Measurements from ENCODE around the gene CRISPLD2.
A peak's percentile ranks its signal among the peaks of the same experiment; 100 is the strongest.

The CRISPLD2 gene

DNA sequence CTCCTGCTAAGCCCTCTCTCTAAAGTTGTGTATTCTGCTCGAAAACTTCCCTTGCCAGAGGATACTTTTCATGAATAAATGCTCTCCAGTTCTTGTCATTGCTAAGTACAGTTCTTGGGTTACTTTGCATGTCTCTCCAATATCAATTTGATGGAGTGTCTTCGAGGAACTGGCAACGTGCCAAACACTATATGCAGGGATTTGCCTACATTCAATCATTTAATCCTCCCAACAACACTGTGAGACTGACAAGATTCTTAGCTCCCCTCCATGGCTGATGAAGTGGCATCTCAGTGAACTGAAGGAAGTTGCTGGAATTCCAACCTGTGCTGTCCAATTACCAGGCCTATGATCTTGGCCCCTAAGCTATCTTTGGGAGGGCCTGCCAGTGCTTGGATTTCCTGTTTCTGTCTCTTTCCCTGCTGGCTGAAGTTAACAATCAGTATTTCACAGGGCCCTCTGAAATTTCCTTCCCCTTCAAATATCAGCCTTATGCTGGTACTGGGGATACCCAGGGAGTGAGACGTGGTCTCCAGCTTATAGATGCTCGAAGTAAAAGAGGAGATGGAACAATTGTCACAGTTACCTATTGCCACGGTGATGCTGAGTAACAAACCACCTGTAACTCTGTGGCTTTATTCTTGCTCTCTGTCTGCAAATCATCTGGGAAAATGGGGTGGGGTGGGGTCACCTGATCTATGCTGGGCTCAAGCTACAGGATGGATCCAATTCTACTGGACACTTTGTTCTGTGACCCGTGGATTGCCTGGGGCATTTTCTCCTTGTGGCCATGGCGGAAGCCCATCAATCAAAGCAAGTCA lies 19.4 kb upstream of the CRISPLD2 start:
- no peak for DNase-seq

DNA sequence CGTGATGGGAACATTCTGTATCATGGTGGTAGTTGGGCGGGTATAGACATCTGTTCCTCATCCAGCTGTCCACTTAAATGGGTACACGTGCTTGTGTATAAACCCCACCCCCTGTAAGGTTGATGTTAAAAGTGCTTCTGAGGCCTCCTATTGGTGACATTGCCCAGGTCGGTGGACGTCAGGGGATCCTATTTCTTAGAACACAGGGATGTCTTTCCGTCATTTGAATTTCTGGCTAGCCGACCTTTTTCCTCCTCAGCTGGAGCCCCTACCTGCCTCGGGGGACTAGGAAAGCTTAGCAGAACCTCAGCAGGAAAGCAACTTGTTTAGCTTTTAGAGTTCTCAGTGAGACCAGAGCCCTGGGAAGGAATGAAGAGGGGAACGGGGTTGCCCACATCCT lies 16.6 kb upstream of the CRISPLD2 start:
- no peak for DNase-seq

DNA sequence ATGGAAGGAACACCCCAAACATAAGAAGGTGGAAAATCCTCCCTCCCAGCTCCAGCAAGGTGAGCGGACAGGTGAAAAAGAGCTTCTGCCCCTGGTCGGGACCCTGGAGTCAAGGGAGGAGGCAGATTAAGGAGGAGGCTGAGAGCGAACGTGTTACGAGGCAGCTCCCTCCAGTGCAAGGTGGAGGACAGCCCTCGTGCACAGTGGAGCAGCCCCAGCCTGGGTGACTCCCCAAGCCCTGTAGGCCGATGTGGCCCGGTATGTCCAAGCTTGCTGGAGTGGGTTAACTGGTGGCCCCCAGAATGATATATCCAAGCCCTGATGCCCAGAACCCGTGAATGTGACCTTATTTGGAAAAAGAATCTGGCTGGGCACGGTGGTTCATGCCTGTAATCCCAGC lies 15.5 kb upstream of the CRISPLD2 start:
- no peak for DNase-seq

DNA sequence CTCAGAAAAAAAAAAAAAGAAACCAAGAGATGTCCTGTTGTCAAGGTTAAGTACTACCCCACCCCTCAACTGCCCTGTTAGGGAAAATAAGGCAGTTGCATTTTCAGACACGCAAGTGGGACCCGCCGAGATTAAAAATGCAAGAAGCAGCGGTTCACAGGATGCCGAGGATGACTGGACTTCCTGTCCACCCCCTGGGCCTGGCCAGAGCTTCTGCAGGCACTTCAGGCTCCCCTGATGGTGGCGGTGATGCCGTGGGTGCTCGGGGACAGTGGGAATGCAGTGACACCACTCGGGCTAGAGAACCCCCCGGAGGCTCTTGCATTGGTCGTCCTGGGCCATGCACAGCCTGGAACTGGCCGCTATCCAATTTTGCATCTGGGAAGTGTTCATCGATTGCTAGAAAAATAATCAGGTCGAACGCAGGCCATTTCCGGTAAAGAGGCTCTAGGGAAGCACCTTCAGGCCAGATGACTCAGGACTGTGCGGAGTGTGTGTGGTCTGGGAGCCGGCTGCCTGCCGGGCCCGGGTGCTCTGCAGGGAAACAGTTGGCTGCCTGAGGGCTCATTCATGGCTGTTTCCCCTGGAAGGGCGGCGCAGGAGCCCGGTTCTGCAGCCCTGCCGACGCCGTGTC lies 13.4 kb upstream of the CRISPLD2 start:
- peak in 1 of 2 donors; percentile 77 for DNase-seq

DNA sequence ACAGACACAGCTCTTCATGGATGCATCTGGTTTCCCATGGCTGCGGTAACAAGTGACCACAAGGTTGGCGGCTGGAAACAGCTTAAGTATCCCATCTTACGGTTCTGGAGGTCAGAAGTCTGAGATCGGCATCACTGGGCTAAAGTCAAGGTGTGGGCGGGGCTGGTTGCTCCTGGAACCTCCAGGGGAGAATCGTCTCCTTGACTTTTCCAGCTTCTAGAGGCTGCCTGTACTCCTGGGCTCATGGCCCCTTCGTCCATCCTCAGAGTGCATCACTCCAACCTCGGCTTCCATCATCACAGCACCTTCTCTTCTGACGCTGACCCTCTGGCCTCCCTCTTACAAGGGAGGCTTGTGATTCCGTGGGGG lies 12.9 kb upstream of the CRISPLD2 start:
- DNase-seq, result no peak

DNA sequence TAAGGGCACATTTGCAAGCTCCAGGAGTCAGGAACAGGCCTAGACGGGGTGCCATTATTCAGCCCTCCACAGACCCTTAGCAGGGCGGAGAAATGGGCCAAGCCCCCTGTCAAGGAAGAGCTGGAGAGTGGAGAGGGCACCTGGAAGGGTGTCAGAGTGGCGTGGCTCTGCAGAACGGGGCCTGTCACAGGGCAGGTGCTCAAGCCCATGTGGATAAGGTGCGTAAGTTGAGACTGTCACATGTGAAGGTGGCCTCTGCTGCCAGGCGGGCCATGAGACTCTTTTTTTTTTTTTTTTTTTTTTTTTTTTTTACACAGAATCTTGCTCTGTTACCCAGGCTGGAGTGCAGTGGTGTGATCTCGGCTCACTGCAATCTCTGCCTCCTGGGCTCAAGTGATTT lies 12.0 kb upstream of the CRISPLD2 start:
- DNase-seq, result no peak

DNA sequence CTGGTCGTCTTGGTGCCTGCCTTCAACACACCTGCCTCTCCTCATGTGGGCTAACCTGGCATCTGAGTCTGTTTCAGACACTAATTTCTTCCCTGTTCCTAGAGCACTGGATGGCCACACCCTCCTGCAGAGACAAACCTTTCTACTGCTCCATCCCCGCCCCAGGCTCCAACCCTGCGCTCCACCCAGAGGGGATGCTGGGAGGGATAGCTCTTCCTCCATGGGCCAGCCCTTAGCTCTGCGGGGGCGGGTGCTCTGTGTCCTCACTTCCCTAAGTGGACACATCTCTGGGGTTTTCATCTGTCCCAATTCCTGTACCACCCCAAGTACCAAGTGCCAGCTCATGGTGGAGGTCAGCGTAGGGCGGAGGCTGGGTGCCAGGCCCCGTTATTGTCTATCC lies 11.0 kb upstream of the CRISPLD2 start:
- peak in 1 of 2 donors; percentile 3 for DNase-seq

DNA sequence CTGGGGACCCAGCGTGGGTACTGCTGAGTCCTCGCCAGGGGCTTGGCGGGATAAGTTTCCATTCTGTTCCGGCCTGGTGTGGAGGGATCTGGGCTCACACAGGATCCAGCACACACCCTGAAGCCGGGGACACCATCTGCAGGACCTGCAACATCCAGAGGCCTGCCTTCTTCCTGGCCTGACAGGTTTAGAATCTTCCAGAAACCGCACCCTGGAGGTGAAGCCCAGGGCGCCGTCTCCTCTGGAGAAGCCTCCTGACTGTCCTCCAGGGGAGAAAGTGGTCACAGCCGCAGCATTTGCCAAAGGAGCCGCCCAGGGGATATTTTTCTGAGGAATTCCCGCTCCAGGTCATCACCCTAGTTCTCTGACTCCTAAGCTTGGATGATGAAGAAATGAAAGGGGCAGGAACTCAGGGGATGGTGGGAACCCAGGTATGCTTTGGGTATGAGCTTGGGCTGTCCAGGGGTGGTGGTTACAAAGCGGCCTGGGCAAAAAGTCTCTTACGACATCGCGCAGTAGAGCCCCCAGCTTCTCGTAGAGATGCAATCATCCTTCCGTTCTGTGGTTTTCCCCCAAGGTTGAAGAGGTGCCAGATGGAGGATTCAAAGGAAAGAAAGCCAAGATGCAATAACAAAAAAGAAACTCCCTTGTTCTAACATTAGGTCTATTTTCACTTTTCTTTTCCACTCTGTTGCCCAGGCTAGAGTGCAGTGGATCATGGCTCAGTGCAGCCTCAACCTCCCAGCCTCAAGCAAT lies 9.1 kb upstream of the CRISPLD2 start:
- DNase-seq, result peak; percentile 22 to 28

DNA sequence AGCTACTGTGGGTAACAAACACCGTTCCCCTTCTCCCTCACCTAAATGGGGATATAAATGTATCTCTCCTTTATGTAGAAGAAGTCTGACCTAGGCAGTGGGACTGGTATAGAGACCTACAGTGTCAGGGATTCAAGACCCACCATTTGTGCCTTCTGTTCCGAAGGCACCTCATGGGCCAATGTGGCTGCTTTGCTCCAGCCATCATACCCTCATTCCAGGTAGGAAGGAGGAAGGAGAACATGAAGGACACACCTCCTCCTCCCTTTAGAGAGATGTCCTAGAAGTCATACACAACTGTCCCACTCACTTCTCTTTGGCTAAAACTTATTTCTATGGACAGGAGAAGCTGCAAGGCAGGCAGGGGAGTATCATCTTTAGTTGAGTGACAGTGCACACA lies 8.3 kb upstream of the CRISPLD2 start:
- no peak for DNase-seq

DNA sequence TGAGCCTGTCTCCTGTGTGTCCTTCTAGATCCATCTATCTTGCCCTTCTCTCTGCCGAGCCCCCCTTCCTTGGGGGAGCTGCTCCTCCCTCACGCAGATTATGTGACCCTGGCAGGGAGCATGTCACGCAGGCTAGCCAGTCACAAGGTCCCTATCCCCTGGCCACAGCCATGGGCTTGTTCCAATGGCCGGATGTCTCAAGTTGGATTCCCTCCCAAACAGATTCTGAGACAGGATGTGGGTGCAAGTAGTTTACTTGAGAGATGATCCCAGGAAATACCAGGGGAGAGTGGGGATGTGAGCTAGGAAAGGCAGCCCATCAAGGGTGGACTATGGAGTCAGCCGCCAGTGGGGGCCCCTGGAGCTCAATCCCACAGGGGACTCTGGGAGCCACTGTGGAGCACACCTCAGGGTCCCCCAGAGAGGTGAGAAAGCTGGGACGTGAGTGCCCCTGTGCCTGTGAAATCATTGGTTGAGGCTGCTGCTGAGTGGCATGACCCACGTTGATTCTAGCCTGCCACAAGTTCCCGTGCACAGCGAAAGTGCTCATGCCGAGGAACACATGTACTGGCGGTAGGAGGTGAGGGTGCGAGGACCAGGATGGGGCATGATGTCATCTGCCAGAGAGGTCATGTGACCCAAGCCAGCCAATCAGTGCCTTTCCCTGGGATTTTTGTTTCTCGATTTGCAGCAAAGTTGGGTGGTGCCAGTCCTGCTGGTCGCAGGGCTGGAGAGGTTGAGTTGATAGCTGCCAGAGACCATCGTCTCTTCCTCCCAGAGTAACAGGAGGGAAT lies 6.4 kb upstream of the CRISPLD2 start:
- DNase-seq, result no peak

DNA sequence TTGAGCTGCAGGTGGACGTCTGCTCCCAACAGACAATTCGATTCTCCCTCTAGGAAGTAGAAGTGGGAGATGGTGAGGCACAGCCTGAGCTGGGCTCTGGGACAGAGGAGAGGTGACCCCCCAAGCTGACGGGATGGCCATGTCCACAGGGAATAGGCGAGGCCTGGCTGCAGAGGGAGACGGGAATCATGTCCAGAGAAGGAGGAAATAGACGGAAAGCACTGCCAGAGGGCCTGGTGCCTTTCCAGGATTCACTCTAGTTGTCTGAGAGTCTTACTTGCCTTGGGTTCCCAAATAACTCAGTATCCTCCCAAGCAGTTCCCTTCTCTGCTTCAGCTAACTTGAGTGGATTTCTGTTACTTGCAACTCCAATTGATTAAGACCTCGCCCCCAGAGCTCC lies 4.3 kb upstream of the CRISPLD2 start:
- DNase-seq, result no peak

DNA sequence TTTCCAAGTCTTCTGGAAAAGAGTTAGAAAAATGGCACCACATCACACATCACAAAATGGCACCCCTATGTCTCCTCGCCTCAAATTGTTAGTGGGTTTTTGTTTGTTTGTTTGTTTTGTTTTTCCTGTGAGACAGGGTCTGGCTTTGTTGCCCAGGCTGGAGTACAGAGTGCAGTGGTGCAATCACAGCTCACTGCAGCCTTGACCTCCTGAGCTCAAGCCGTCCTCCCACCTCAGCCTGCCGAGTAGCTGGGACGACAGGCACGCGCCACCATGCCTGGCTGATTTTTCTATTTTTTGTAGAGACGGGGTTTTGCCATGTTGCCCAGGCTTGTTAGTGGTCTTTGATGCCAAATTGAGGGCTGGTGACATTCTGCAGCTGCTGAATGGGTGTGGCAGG lies 3.8 kb upstream of the CRISPLD2 start:
- DNase-seq, result no peak

DNA sequence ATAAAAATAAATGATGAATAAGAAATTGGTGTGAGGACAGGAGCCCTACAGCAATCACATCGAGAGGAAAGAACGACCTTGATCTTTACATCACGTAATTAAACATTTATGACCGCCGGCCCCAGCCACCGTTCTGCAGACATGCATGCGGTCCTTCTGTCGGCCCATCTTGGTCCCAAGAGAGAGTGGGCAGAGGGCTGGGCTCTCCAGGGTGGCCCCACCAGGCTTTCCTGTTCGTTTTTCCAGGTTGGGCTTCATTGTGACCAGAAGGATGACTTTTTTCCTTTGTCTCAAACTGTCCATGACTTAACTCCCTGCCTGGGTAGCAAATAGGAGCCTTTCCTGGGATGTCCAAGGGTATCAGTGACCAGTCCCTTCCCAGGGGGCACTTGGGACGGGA lies 3.3 kb upstream of the CRISPLD2 start:
- DNase-seq, result no peak

DNA sequence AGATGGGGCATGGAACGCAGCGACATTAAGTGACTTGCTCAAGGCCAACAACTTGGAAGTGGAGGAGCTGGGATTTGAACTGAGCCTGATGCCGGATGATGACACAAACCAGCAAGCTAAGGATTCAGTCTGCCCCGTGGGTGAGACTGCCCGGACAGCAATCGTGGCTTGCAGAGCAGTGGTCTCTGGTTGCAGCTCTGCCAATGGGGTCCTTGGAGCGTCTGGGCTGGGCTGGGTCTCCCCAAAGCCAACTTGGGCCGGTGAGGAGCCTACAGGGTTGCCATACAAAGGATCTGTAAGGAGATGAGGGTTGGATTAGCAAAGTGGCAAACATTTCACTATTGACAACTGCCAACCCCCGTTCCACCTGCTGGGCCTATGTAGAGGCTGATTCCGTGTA lies 2.6 kb upstream of the CRISPLD2 start:
- no peak for DNase-seq

DNA sequence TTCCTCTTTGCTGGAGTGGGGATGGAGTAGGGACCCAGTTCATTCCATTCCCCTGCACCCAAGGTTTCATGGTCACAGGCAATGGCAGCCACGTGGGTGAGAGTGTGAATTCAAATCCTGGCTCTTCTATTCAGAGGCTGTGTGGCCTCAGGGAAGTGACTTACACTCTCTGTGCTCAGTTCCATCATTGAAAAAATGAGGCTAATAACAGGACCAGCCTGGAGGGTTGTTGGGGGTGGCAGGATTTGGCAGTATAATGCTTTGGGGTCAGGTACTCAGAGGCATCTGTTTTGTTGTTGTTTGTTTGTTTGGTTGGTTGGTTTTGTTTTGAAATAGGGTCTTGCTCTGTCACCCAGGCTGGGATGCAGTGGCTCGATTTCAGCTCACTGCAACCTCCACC lies 2.2 kb upstream of the CRISPLD2 start:
- no peak for DNase-seq

DNA sequence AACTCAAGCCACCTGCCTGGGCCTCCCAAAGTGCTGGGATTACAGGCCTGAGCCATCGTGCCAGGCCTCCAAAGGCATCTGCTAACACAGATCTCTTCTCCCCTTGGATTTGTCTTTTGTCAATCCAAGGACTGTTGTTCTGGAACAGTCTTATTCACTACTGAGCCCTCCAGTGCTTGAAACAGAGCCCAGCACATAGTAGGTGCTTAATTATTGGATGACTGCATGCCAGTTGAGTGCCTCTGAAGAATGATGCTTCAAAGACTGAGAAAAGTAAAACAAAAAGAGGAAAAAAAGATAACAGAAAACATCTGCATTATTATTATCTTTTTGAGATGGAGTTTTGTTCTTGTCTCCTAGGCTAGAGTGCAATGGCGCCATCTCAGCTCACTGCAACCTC lies 1.7 kb upstream of the CRISPLD2 start:
- DNase-seq, result no peak

DNA sequence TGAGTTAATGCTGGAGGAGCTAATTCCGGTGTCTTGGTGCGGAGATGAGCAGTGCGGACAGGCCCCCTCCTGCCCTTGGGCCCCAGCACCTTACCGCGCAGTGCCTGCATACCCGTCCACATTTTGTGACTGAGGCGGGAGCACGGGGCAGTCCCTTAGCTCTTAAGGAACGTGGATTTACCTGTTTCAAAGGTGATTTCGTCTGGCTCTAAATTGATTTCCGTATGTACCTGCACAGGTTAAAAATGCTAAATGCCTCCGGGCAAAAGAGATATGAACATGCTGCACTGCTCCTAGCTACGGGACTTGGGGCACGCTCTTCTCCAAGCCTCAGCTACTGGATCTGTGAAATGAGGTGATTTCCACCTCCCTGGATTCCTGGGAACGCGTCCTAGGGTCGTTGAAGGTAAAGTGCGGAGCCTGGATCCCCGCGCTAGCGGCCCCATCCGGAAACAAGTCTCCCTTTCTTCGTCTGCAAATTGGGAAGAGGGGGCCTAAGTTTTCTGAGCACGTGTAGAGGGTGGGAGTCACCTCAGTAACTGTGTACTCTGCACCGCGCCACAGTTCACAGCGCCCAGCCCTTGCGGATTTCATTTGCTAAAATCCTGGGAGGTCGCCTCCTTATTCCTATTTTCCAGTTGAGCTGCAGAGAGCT lies 669 bp upstream of the CRISPLD2 start:
- no peak for DNase-seq

DNA sequence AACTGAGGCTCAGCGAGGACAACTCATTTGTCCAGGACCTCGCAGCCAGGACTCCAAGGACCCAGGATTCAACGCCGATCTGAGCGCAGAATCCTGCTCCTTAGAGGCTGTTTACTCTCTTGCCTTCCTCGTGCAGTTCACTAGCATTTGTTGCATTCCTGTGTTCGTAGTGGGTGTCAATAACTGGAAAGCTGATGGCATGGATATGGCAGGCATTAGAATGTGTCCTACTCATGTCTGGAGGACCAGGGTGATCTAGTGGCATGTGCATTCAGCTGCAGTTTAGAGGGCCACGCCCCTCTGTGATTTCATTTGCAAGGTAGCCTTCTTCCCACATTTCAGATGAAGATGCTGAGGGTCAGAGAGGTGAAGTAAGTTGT lies 510 bp downstream of the CRISPLD2 start:
- DNase-seq, result no peak

DNA sequence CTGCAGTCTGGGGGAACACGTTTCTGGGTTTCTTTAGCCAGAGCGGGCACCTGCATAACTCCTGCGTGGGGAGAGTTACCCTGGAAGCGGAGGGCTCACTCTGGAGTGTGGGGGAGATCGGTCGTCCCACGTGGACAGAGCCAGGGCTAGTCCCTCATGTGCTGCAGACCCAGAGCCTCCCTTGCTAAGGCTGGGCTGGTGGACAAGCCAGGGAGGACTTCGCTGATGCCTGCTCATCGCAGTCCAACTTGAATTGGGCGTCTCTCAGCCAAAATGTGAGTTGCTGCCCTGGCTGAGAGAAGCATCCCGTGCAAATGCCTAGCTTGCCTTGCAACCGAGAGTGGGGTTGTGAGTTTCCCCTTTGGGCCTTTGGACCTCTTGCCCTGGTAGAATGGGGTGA lies 986 bp downstream of the CRISPLD2 start:
- no peak for DNase-seq

DNA sequence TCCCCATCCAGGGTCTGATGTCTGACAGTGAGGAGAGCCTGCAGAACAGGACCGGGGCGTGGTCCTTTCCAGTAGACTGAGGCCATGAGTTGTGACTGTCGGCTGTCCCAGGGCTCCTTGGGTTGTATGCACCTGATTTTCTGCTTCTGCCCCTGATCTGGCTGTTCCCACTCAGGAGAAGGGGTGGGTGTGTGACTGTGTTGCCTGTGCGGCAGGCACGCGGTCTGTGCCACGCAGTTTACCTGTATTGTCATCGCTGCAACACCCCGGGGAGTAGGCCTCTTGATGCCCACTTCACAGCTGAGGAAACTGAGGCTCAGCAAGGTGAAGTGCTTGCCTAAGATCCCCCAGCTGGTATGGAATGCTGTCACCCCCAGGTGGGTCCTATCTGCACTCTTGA lies 1.4 kb downstream of the CRISPLD2 start:
- no peak for DNase-seq

DNA sequence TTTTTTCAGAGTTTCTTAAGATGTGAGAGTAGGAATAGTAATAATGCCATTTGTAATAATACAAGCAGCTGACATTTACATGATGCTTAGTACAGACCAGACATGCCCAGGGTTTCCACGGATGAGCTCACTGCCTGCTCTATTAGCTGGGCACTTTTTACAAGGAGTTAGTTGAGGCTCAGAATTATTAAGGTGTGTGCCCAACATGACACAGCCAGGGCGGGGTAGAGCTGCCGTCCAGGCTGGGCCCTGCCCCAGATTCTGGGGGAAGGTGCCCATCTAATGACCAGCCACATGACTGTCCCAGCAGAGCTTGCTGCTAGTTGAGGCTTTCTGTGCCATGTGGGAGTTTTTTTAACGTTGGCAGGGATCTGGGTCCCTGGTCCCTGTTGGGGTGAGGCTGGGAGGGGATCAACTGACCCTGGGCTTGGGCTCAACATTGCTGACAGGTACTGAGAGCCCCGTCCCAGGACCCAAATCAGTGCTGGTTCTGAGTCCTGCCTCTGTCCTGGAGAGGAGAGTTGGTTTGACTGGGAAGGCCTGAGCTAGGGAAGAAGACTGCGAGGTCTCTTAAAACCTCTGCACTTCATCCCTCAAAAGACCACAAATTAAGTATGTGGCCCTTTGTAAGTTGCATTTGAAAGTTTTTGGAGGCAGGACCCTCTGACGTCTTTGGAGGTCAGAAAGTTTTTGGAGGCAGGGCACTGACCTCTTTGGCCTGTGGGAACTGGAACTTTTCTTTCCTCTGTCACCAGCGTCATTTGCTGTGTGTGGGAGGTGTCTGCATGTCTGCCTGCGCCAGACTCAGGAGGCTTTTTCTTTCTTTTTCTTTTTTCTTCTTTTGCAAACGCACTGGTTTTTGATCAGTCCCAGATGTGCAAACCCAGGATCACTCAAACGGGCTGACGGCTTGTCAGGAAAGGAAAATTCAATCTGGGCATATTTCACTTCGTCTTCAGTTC lies 2.2 kb downstream of the CRISPLD2 start:
- DNase-seq, result no peak

DNA sequence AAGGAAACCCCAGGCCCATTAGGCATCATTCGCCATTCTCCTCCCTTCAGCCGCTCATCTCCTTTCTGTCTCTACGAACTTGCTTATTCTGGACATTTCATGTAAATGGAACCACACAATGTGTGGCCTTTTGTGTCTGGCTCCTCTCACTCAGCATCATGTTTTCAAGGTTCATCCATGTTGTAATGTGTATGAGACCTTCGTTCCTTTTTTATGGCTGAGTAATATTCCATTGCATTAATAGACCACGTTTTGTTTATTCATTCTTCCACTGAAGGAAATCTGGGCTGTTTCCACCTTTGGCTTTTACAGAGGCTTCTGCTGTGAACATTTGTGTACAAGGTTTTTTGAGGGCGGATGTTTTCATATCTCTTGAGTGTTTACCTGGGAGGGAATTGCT lies 3.2 kb downstream of the CRISPLD2 start:
- no peak for DNase-seq
